Measurements from ENCODE around the gene TECTA.
"Not testable (repeated sequence)": the region's sequence is repeated elsewhere in the genome, so short reads cannot be mapped to it uniquely, and the experiment has no call there.

Gene TECTA

GRCh38 chr11:121229495-121230215 is 128.6 kb downstream of the TECTA start:
- no peak overlapping the region for H3K4me3 ChIP-seq
- H3K9ac ChIP-seq (ENCODE audit: insufficient read length) = no peak overlapping the region
- TF ChIP-seq EZH2 (IDR thresholded peaks at IDR 0.05) (no peak), FOXP2 (optimal IDR thresholded peaks at IDR 0.05; ENCODE audit: control extremely low read depth, extremely low read length, insufficient read depth) (no peak), POLR2AphosphoS5 (IDR thresholded peaks at IDR 0.05; ENCODE audit: borderline replicate concordance, low read depth, low read length) (no peak)
- no peak overlapping the region for H3K27ac ChIP-seq
- DNase-seq (ENCODE audit: low read depth, low spot score) = no peak
- no peaks in the 10 kb centered on the region for H3K9me3 ChIP-seq (ENCODE audit: low read depth, low read length)
- no peaks in the 10 kb centered on the region for H3K36me3 ChIP-seq (ENCODE audit: insufficient read depth, low read length)

- Histone ChIP-seq H3K4me3 (no peak overlapping the region), H3K9me3 (ENCODE audit: low read depth, low read length) (no peaks in the 10 kb centered on the region), H3K27ac (no peak overlapping the region), H3K36me3 (ENCODE audit: insufficient read depth, low read length) (no peaks in the 10 kb centered on the region), H3K9ac (ENCODE audit: insufficient read length) (no peak overlapping the region)
- TF ChIP-seq EZH2 (IDR thresholded peaks at IDR 0.05) (no peak), POLR2AphosphoS5 (IDR thresholded peaks at IDR 0.05; ENCODE audit: borderline replicate concordance, low read depth, low read length) (no peak), FOXP2 (optimal IDR thresholded peaks at IDR 0.05; ENCODE audit: control extremely low read depth, extremely low read length, insufficient read depth) (no peak)
- no peak for DNase-seq (ENCODE audit: low read depth, low spot score)
Measured at GRCh38 chr11:121231576-121232278, 130.7 kb downstream of the TECTA start.

GRCh38 chr11:121235057-121235456 is 134.0 kb downstream of the TECTA start:
- Histone ChIP-seq H3K9me3 (ENCODE audit: low read depth, low read length) (no peaks in the 10 kb centered on the region), H3K27ac (no peak overlapping the region), H3K36me3 (ENCODE audit: insufficient read depth, low read length) (no peaks in the 10 kb centered on the region), H3K9ac (ENCODE audit: insufficient read length) (no peak overlapping the region), H3K4me3 (no peak overlapping the region)
- no peak for DNase-seq (ENCODE audit: low read depth, low spot score)
- TF ChIP-seq EZH2 (IDR thresholded peaks at IDR 0.05) = no peak
- no peak for TF ChIP-seq FOXP2 (optimal IDR thresholded peaks at IDR 0.05; ENCODE audit: control extremely low read depth, extremely low read length, insufficient read depth)
- no peak for TF ChIP-seq POLR2AphosphoS5 (IDR thresholded peaks at IDR 0.05; ENCODE audit: borderline replicate concordance, low read depth, low read length)

- no peak for DNase-seq (ENCODE audit: low read depth, low spot score)
- Histone ChIP-seq H3K9me3 (ENCODE audit: low read depth, low read length) (no peaks in the 10 kb centered on the region), H3K9ac (ENCODE audit: insufficient read length) (no peak overlapping the region), H3K36me3 (ENCODE audit: insufficient read depth, low read length) (no peaks in the 10 kb centered on the region), H3K27ac (no peak overlapping the region), H3K4me3 (no peak overlapping the region)
- no peak for TF ChIP-seq POLR2AphosphoS5 (IDR thresholded peaks at IDR 0.05; ENCODE audit: borderline replicate concordance, low read depth, low read length)
- no peak for TF ChIP-seq FOXP2 (optimal IDR thresholded peaks at IDR 0.05; ENCODE audit: control extremely low read depth, extremely low read length, insufficient read depth)
- no peak for TF ChIP-seq EZH2 (IDR thresholded peaks at IDR 0.05)
Measured at GRCh38 chr11:121236115-121237001, 135.3 kb downstream of the TECTA start.

GRCh38 chr11:121237247-121237646 is 136.2 kb downstream of the TECTA start:
- H3K9me3 ChIP-seq (ENCODE audit: low read depth, low read length); H3K4me3 ChIP-seq; H3K27ac ChIP-seq; DNase-seq (ENCODE audit: low read depth, low spot score); H3K9ac ChIP-seq (ENCODE audit: insufficient read length); H3K36me3 ChIP-seq (ENCODE audit: insufficient read depth, low read length): not testable (repeated sequence)

- Histone ChIP-seq H3K9ac (ENCODE audit: insufficient read length) (no peak overlapping the region), H3K36me3 (ENCODE audit: insufficient read depth, low read length) (no peaks in the 10 kb centered on the region), H3K4me3 (no peak overlapping the region), H3K9me3 (ENCODE audit: low read depth, low read length) (no peaks in the 10 kb centered on the region), H3K27ac (no peak overlapping the region)
- DNase-seq (ENCODE audit: low read depth, low spot score) = no peak
- TF ChIP-seq FOXP2 (optimal IDR thresholded peaks at IDR 0.05; ENCODE audit: control extremely low read depth, extremely low read length, insufficient read depth) (no peak), EZH2 (IDR thresholded peaks at IDR 0.05) (no peak), POLR2AphosphoS5 (IDR thresholded peaks at IDR 0.05; ENCODE audit: borderline replicate concordance, low read depth, low read length) (no peak)
Measured at GRCh38 chr11:121237686-121238658, 136.9 kb downstream of the TECTA start.

- H3K4me3 ChIP-seq = no peak overlapping the region
- no peak overlapping the region for H3K9ac ChIP-seq (ENCODE audit: insufficient read length)
- TF ChIP-seq FOXP2 (optimal IDR thresholded peaks at IDR 0.05; ENCODE audit: control extremely low read depth, extremely low read length, insufficient read depth) (no peak), POLR2AphosphoS5 (IDR thresholded peaks at IDR 0.05; ENCODE audit: borderline replicate concordance, low read depth, low read length) (no peak), EZH2 (IDR thresholded peaks at IDR 0.05) (no peak)
- no peaks in the 10 kb centered on the region for H3K9me3 ChIP-seq (ENCODE audit: low read depth, low read length)
- H3K27ac ChIP-seq = no peak overlapping the region
- H3K36me3 ChIP-seq (ENCODE audit: insufficient read depth, low read length) = no peaks in the 10 kb centered on the region
- DNase-seq (ENCODE audit: low read depth, low spot score) = no peak
Measured at GRCh38 chr11:121238956-121239355, 137.9 kb downstream of the TECTA start.

- H3K27ac ChIP-seq; H3K9ac ChIP-seq (ENCODE audit: insufficient read length); DNase-seq (ENCODE audit: low read depth, low spot score); H3K9me3 ChIP-seq (ENCODE audit: low read depth, low read length); H3K4me3 ChIP-seq; H3K36me3 ChIP-seq (ENCODE audit: insufficient read depth, low read length): not testable (repeated sequence)
Measured at GRCh38 chr11:121240001-121240400, 139.0 kb downstream of the TECTA start.

All from SK-N-MC (cell line).